ENCODE data around the gene KCTD7. TPM values are rescaled to one million over a fixed set of nuclear protein-coding genes. Genes with fewer than 3 reads are reported as not detected.

Gene KCTD7
- total and polyA plus RNA-seq, 2 of the 13 experiments (the other 11 are each of a cell fraction or from before 2014, with no cell fraction given), result 7.3 to 13.5 TPM

- TF ChIP-seq, protein P1, sequence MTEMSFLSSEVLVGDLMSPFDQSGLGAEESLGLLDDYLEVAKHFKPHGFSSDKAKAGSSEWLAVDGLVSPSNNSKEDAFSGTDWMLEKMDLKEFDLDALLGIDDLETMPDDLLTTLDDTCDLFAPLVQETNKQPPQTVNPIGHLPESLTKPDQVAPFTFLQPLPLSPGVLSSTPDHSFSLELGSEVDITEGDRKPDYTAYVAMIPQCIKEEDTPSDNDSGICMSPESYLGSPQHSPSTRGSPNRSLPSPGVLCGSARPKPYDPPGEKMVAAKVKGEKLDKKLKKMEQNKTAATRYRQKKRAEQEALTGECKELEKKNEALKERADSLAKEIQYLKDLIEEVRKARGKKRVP (CRISPR knock-in tag; IDR thresholded peaks at IDR 0.05), result 0 out of 4 replicates have a peak, but pooled peaks of 1 of the 2 experiments have one; percentile 56
- TF ChIP-seq, protein P2, sequence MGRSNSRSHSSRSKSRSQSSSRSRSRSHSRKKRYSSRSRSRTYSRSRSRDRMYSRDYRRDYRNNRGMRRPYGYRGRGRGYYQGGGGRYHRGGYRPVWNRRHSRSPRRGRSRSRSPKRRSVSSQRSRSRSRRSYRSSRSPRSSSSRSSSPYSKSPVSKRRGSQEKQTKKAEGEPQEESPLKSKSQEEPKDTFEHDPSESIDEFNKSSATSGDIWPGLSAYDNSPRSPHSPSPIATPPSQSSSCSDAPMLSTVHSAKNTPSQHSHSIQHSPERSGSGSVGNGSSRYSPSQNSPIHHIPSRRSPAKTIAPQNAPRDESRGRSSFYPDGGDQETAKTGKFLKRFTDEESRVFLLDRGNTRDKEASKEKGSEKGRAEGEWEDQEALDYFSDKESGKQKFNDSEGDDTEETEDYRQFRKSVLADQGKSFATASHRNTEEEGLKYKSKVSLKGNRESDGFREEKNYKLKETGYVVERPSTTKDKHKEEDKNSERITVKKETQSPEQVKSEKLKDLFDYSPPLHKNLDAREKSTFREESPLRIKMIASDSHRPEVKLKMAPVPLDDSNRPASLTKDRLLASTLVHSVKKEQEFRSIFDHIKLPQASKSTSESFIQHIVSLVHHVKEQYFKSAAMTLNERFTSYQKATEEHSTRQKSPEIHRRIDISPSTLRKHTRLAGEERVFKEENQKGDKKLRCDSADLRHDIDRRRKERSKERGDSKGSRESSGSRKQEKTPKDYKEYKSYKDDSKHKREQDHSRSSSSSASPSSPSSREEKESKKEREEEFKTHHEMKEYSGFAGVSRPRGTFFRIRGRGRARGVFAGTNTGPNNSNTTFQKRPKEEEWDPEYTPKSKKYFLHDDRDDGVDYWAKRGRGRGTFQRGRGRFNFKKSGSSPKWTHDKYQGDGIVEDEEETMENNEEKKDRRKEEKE (IDR thresholded peaks at IDR 0.05), result no peak
- TF ChIP-seq ZFP37 (CRISPR knock-in tag; IDR thresholded peaks at IDR 0.05; ENCODE audit: borderline replicate concordance), result 0 out of 2 replicates have a peak, but pooled peaks have one; percentile 26
- peak; percentile 47; the same call in 1 of the 2 replicates for TF ChIP-seq ZNF331 (CRISPR knock-in tag; IDR thresholded peaks at IDR 0.05)
- no peak for TF ChIP-seq ZFP62 (CRISPR knock-in tag; IDR thresholded peaks at IDR 0.05)
- 0 out of 2 replicates have a peak, but pooled peaks have one; percentile 30 for TF ChIP-seq PRDM15 (CRISPR knock-in tag; IDR thresholded peaks at IDR 0.05)
- TF ChIP-seq KDM5B (CRISPR knock-in tag; IDR thresholded peaks at IDR 0.05; ENCODE audit: borderline replicate concordance), result peak; percentile 88
- TF ChIP-seq AHR (CRISPR knock-in tag; IDR thresholded peaks at IDR 0.05), result peak; percentile 73; the same call in 1 of the 2 replicates
- TF ChIP-seq, protein P3, sequence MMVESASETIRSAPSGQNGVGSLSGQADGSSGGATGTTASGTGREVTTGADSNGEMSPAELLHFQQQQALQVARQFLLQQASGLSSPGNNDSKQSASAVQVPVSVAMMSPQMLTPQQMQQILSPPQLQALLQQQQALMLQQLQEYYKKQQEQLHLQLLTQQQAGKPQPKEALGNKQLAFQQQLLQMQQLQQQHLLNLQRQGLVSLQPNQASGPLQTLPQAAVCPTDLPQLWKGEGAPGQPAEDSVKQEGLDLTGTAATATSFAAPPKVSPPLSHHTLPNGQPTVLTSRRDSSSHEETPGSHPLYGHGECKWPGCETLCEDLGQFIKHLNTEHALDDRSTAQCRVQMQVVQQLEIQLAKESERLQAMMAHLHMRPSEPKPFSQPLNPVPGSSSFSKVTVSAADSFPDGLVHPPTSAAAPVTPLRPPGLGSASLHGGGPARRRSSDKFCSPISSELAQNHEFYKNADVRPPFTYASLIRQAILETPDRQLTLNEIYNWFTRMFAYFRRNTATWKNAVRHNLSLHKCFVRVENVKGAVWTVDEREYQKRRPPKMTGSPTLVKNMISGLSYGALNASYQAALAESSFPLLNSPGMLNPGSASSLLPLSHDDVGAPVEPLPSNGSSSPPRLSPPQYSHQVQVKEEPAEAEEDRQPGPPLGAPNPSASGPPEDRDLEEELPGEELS (CRISPR knock-in tag; IDR thresholded peaks at IDR 0.05), result peak; percentile 13; the same call in 1 of the 2 replicates
- no peak for TF ChIP-seq NONO (IDR thresholded peaks at IDR 0.05)
- peak; percentile 88 for TF ChIP-seq NONO (CRISPR knock-in tag; conservative IDR thresholded peaks at IDR 0.05)
- no peak for TF ChIP-seq MIER2 (CRISPR knock-in tag; IDR thresholded peaks at IDR 0.05)
- TF ChIP-seq, protein P4, sequence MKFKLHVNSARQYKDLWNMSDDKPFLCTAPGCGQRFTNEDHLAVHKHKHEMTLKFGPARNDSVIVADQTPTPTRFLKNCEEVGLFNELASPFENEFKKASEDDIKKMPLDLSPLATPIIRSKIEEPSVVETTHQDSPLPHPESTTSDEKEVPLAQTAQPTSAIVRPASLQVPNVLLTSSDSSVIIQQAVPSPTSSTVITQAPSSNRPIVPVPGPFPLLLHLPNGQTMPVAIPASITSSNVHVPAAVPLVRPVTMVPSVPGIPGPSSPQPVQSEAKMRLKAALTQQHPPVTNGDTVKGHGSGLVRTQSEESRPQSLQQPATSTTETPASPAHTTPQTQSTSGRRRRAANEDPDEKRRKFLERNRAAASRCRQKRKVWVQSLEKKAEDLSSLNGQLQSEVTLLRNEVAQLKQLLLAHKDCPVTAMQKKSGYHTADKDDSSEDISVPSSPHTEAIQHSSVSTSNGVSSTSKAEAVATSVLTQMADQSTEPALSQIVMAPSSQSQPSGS (CRISPR knock-in tag; IDR thresholded peaks at IDR 0.05), result peak; percentile 40; the same call in 1 of the 2 replicates
- no peak for TF ChIP-seq ZNF576 (CRISPR knock-in tag; IDR thresholded peaks at IDR 0.05)
- TF ChIP-seq HNF4G (IDR thresholded peaks at IDR 0.05; ENCODE audit: borderline replicate concordance, low read depth, low read length), result peak; percentile 44; the same call in 1 of the 2 replicates
- TF ChIP-seq HNF4G (CRISPR knock-in tag; IDR thresholded peaks at IDR 0.05; ENCODE audit: borderline replicate concordance, low read depth), result peak; percentile 64; the same call in 1 of the 2 replicates
- peak; percentile 46; the same call in 1 of the 2 replicates for TF ChIP-seq ZNF138 (CRISPR knock-in tag; IDR thresholded peaks at IDR 0.05; ENCODE audit: low read depth)
Measured at GRCh38 chr7:66591799-66592596, 36.7 kb upstream of the KCTD7 start (continued).

Measured in HepG2 (cell line).